ENCODE results near the gene CDCP1. TPM values are rescaled to one million over a fixed set of nuclear protein-coding genes. Genes with fewer than 3 reads are reported as not detected.

CDCP1 gene
- total and polyA plus RNA-seq, 4 donors = 0.44 to 0.99 (median 0.46) TPM

DNA sequence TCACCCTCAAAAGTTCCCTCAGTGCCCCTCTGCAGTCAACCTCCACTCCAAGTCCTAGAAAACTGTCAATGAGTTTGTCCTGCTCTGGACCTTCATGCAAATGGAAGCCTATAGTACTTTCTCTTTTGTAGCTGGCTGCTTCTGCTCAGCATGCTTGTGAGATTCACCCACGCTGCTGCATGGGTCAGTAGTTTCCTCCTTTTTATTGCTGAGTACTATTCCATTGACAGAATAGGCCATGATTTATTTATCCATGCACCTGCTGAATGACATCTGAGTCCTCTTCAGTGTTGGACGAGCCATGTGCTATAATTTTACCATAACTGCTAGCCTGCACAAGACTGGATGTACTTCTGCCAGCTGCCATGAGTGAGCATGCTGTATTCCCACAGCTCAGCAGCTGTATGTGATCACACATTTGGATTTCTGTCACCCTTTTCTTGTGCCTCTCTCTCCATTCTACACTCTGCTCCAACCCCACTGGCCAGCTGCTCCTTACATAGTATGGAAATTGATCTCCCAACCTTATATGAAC lies 26.3 kb downstream of the CDCP1 start:
- no peaks in the 10 kb centered on the region for H3K27me3 ChIP-seq (ENCODE audit: control insufficient read depth, insufficient read depth, low read length)
- H3K9me3 ChIP-seq (ENCODE audit: control insufficient read depth, insufficient read depth, low read length) = no peaks in the 10 kb centered on the region
- H3K4me1 ChIP-seq (ENCODE audit: control insufficient read depth, insufficient read depth, low read length) = no peaks in the 10 kb centered on the region
- H3K36me3 ChIP-seq (ENCODE audit: control insufficient read depth, insufficient read depth, low read length) = no peaks in the 10 kb centered on the region
- no peak for DNase-seq (ENCODE audit: low read depth in 4 of 6, low spot score in 6 of 6)
- 76% methylated on average over 2 of the region's 2 CpGs for WGBS (ENCODE audit: insufficient coverage)
- no peak overlapping the region for H3K27ac ChIP-seq (ENCODE audit: low read depth, low read length)
- no peak overlapping the region for H3K4me3 ChIP-seq (ENCODE audit: low read depth, low read length)

DNA sequence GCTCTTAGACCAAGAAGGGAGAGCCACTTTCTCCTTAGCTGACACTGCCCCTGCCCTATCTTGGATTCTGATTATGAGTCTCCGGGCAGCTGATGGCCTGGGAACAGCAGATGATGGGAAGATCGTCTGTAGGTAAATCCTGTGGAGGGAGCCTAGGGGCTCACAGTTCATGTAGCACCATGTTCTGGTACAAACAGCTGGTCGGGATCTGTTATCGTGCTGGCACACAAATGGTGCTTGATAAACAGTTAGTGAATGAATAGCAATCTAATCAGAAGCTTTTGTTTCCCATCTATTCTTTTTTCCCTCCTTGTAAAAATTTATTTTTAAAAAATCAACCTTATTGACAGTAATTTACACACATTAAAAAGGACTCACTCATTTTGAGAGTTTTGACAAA lies 26.8 kb downstream of the CDCP1 start:
- Histone ChIP-seq H3K27me3 (ENCODE audit: control insufficient read depth, insufficient read depth, low read length) (no peaks in the 10 kb centered on the region), H3K9me3 (ENCODE audit: control insufficient read depth, insufficient read depth, low read length) (no peaks in the 10 kb centered on the region), H3K36me3 (ENCODE audit: control insufficient read depth, insufficient read depth, low read length) (no peaks in the 10 kb centered on the region), H3K4me1 (ENCODE audit: control insufficient read depth, insufficient read depth, low read length) (no peaks in the 10 kb centered on the region), H3K4me3 (ENCODE audit: low read depth, low read length) (no peak overlapping the region), H3K27ac (ENCODE audit: low read depth, low read length) (no peak overlapping the region)
- DNase-seq (ENCODE audit: low read depth in 4 of 6, low spot score in 6 of 6) = no peak
- WGBS (ENCODE audit: insufficient coverage) = 80% methylated on average over 2 of the region's 4 CpGs

DNA sequence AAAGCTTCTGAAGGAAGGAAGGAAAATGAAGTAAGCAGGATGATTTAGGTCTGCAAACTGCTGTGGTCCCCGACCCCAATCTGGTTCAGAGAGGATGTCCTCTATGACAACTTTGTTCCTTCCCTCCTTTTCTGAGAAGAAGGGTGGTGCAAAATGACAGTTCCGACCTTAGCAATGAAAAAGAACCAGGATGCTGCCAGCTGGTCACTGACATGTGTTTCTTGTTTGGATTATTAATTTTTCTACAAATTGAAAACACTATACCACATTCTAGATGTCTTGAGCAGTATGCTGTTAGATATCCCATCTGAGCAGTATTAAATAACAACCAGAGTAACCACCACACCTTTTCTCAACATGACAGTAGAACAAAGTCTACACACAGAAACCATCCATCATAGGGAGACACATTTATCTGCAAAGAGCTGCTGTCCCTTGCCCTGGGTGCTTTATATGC lies 27.5 kb downstream of the CDCP1 start:
- WGBS (ENCODE audit: insufficient coverage) = 80% methylated on average over 1 of the region's 2 CpGs
- Histone ChIP-seq H3K4me1 (ENCODE audit: control insufficient read depth, insufficient read depth, low read length) (no peaks in the 10 kb centered on the region), H3K27me3 (ENCODE audit: control insufficient read depth, insufficient read depth, low read length) (no peaks in the 10 kb centered on the region), H3K27ac (ENCODE audit: low read depth, low read length) (no peak overlapping the region), H3K36me3 (ENCODE audit: control insufficient read depth, insufficient read depth, low read length) (no peaks in the 10 kb centered on the region), H3K4me3 (ENCODE audit: low read depth, low read length) (no peak overlapping the region), H3K9me3 (ENCODE audit: control insufficient read depth, insufficient read depth, low read length) (no peaks in the 10 kb centered on the region)
- no peak for DNase-seq (ENCODE audit: low read depth in 4 of 6, low spot score in 6 of 6)

DNA sequence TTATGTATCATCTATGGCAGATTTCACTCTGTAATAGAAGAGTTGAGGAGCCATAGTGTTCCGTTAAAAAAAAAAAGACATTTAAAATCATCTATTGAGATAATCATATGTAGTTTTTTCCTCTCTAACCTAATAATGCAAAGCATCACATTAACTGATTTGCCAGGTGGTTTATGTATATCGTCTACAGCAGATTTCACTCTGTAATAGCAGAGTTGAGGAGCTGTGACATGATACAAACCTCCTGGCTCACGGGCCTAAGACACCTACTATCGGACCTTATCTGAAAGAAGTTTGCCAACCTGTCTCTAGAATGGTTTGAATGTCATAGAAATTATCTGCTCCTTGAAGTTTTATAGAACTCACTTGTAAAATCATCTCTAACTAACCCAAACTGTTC lies 29.8 kb downstream of the CDCP1 start:
- WGBS (ENCODE audit: insufficient coverage) = 75% methylated on average over 2 of the region's 4 CpGs
- Histone ChIP-seq H3K36me3 (ENCODE audit: control insufficient read depth, insufficient read depth, low read length) (no peaks in the 10 kb centered on the region), H3K27me3 (ENCODE audit: control insufficient read depth, insufficient read depth, low read length) (no peaks in the 10 kb centered on the region)

DNA sequence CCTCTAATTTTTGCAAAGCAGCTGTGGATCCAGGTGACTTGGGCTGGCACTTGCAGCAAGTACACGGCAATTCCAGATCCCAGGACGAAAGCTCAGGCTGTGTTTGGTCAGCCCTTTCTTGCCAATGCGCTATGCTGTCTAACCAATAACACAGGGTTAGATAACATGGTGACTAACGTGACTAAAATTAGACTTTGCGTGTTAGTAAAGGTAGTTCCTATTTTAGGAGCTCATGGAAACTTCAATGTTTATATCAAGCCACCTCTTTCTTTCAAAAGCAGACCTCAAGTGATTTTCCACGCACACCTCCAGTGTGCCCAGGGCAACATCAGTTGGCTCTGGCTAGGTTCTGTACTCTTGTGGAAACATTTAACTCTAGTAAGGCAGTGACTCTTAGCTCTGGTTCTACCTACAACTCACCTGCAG lies 32.5 kb downstream of the CDCP1 start:
- no peak overlapping the region for H3K4me3 ChIP-seq (ENCODE audit: low read depth, low read length)
- DNase-seq (ENCODE audit: low read depth in 4 of 6, low spot score in 6 of 6) = no peak
- no peak overlapping the region for H3K27ac ChIP-seq (ENCODE audit: low read depth, low read length)
- no peaks in the 10 kb centered on the region for H3K4me1 ChIP-seq (ENCODE audit: control insufficient read depth, insufficient read depth, low read length)
- 86% methylated on average over 3 of the region's 6 CpGs for WGBS (ENCODE audit: insufficient coverage)
- no peaks in the 10 kb centered on the region for H3K27me3 ChIP-seq (ENCODE audit: control insufficient read depth, insufficient read depth, low read length)
- no peaks in the 10 kb centered on the region for H3K9me3 ChIP-seq (ENCODE audit: control insufficient read depth, insufficient read depth, low read length)
- no peaks in the 10 kb centered on the region for H3K36me3 ChIP-seq (ENCODE audit: control insufficient read depth, insufficient read depth, low read length)

More for the DNA sequence above, 29.8 kb downstream of the CDCP1 start:
- H3K4me3 ChIP-seq (ENCODE audit: low read depth, low read length) = no peak overlapping the region
- H3K9me3 ChIP-seq (ENCODE audit: control insufficient read depth, insufficient read depth, low read length) = no peaks in the 10 kb centered on the region
- H3K4me1 ChIP-seq (ENCODE audit: control insufficient read depth, insufficient read depth, low read length) = no peaks in the 10 kb centered on the region
- no peak for DNase-seq (ENCODE audit: low read depth in 4 of 6, low spot score in 6 of 6)
- H3K27ac ChIP-seq (ENCODE audit: low read depth, low read length) = no peak overlapping the region

DNA sequence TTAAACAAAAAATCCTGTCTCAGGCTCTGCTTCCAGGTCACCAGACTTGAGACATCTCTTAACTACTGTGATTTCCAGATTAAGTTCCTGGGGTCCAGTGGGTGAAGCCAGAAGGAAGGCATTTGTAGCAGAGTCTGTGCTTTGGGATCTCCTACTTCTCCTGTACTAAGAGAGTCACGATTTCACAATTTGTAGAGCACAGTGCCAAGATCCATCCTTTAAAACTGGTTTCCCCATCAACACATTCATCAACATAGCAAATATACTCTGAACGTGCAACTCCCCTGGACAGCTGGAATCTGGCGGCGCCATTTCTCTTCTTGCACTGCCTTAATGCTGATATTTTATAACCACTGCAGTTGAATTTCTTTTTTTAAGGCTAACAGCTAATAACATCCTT lies 33.2 kb downstream of the CDCP1 start:
- Histone ChIP-seq H3K27me3 (ENCODE audit: control insufficient read depth, insufficient read depth, low read length) (no peaks in the 10 kb centered on the region), H3K4me3 (ENCODE audit: low read depth, low read length) (no peak overlapping the region), H3K36me3 (ENCODE audit: control insufficient read depth, insufficient read depth, low read length) (no peaks in the 10 kb centered on the region), H3K9me3 (ENCODE audit: control insufficient read depth, insufficient read depth, low read length) (no peaks in the 10 kb centered on the region), H3K4me1 (ENCODE audit: control insufficient read depth, insufficient read depth, low read length) (no peaks in the 10 kb centered on the region), H3K27ac (ENCODE audit: low read depth, low read length) (no peak overlapping the region)
- no peak for DNase-seq (ENCODE audit: low read depth in 4 of 6, low spot score in 6 of 6)
- WGBS (ENCODE audit: insufficient coverage) = 88% methylated on average over 2 of the region's 4 CpGs

DNA sequence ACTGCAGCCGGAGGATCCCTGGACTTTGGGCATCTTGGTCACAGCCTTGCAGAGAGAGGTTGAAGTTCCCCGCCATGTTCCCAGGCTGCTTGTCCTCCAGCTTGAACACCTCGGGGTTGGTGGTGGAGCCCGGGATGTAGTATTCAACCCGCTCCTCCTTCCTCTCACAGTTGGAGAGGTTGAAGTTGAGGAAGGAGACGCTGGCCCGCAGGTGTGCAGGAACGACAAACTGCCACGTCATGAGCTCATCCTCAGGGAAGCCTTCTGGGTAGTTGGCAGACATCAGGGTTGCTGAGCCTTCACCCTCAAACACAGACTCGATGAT lies 35.7 kb downstream of the CDCP1 start:
- no peaks in the 10 kb centered on the region for H3K4me1 ChIP-seq (ENCODE audit: control insufficient read depth, insufficient read depth, low read length)
- WGBS (ENCODE audit: insufficient coverage) = 93% methylated on average over 5 of the region's 10 CpGs
- no peaks in the 10 kb centered on the region for H3K36me3 ChIP-seq (ENCODE audit: control insufficient read depth, insufficient read depth, low read length)
- no peaks in the 10 kb centered on the region for H3K9me3 ChIP-seq (ENCODE audit: control insufficient read depth, insufficient read depth, low read length)
- no peaks in the 10 kb centered on the region for H3K27me3 ChIP-seq (ENCODE audit: control insufficient read depth, insufficient read depth, low read length)
- H3K4me3 ChIP-seq (ENCODE audit: low read depth, low read length) = no peak overlapping the region
- no peak for DNase-seq (ENCODE audit: low read depth in 4 of 6, low spot score in 6 of 6)
- no peak overlapping the region for H3K27ac ChIP-seq (ENCODE audit: low read depth, low read length)

DNA sequence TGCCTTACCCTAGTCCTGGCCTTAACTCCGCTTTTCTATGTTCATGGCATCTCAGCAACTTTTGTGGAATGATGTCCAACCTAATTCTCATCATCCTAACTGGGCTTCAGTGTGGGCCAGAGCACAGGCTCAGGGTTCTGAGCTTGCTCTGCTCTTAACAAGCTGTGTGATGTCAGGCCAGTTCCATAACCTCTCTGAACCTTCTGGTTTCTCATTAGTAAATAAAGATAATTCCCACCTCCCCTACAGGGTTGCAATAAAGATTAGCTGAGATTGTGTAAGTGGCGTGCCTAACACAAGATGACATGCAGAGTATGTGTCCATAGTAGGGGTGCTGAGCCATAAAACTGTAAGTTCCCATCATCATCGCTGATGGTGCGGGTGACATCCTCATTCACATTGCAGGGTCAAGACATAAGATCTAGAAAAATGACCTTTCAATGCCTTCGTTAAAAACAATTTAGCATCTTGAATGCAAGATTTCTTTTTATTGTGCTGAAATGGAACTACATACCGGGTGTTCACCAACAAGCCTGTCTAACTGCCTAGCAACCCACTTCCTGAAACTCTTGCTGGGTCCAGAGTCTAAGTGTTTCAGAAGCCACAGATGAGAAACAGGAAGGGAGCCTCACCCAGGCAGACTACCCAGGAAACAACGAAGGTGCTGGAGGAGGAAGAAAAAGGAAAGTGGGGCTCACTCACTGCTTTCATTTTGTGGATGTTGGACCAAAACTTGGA lies 36.2 kb downstream of the CDCP1 start:
- Histone ChIP-seq H3K9me3 (ENCODE audit: control insufficient read depth, insufficient read depth, low read length) (no peaks in the 10 kb centered on the region), H3K4me3 (ENCODE audit: low read depth, low read length) (no peak overlapping the region), H3K27me3 (ENCODE audit: control insufficient read depth, insufficient read depth, low read length) (no peaks in the 10 kb centered on the region), H3K27ac (ENCODE audit: low read depth, low read length) (no peak overlapping the region), H3K4me1 (ENCODE audit: control insufficient read depth, insufficient read depth, low read length) (no peaks in the 10 kb centered on the region), H3K36me3 (ENCODE audit: control insufficient read depth, insufficient read depth, low read length) (no peaks in the 10 kb centered on the region)
- WGBS (ENCODE audit: insufficient coverage) = 85% methylated on average over 2 of the region's 7 CpGs
- no peak for DNase-seq (ENCODE audit: low read depth in 4 of 6, low spot score in 6 of 6)

DNA sequence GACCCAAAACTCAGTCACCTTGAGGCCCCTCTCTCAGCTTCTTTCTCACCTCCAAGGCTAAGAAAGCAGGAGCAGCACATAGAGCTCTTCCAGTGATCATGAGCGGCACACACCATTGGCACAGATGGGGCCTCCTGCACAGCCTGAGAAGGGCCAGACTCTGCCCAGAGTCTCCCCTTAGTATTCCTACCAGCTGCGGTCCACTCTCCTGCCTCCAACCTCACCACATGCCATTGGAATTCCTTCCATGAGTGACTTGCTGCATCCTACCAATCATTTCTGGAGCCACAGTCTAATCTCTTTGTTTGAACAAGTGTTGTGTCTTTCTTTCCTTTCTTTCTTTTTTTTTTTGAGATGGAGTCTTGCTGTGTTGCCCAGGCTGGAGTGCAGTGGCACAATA lies 39.3 kb downstream of the CDCP1 start:
- no peaks in the 10 kb centered on the region for H3K4me1 ChIP-seq (ENCODE audit: control insufficient read depth, insufficient read depth, low read length)
- H3K27me3 ChIP-seq (ENCODE audit: control insufficient read depth, insufficient read depth, low read length) = no peaks in the 10 kb centered on the region
- H3K36me3 ChIP-seq (ENCODE audit: control insufficient read depth, insufficient read depth, low read length) = no peaks in the 10 kb centered on the region
- WGBS (ENCODE audit: insufficient coverage) = 92% methylated on average over 1 of the region's 2 CpGs
- H3K9me3 ChIP-seq (ENCODE audit: control insufficient read depth, insufficient read depth, low read length) = no peaks in the 10 kb centered on the region
- H3K4me3 ChIP-seq (ENCODE audit: low read depth, low read length) = no peak overlapping the region
- no peak for DNase-seq (ENCODE audit: low read depth in 4 of 6, low spot score in 6 of 6)
- H3K27ac ChIP-seq (ENCODE audit: low read depth, low read length) = no peak overlapping the region

All from spinal cord (tissue), 10 donors.